HG02852 (cell line): ENCODE measurements around the gene ADAM15.

ENCODE experiments used
- ATAC-seq: cut with Tn5 transposase; IDR thresholded peaks from one replicate; pipeline ENCODE4 v1.9.1; 2021; ENCODE audit warnings: mild to moderate bottlenecking, moderate library complexity; ENCODE audit not compliant: unreplicated experiment

Gene ADAM15, protein sequence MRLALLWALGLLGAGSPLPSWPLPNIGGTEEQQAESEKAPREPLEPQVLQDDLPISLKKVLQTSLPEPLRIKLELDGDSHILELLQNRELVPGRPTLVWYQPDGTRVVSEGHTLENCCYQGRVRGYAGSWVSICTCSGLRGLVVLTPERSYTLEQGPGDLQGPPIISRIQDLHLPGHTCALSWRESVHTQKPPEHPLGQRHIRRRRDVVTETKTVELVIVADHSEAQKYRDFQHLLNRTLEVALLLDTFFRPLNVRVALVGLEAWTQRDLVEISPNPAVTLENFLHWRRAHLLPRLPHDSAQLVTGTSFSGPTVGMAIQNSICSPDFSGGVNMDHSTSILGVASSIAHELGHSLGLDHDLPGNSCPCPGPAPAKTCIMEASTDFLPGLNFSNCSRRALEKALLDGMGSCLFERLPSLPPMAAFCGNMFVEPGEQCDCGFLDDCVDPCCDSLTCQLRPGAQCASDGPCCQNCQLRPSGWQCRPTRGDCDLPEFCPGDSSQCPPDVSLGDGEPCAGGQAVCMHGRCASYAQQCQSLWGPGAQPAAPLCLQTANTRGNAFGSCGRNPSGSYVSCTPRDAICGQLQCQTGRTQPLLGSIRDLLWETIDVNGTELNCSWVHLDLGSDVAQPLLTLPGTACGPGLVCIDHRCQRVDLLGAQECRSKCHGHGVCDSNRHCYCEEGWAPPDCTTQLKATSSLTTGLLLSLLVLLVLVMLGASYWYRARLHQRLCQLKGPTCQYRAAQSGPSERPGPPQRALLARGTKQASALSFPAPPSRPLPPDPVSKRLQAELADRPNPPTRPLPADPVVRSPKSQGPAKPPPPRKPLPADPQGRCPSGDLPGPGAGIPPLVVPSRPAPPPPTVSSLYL

GRCh38 chr1:155050560-155051341 is at the start of gene ADAM15:
Gene ADAM15, plus strand, starts transcription at chr1:155051316. Its CDS starts 71 bp downstream, at chr1:155051387.
- peak; percentile 68 for ATAC-seq

DNA sequence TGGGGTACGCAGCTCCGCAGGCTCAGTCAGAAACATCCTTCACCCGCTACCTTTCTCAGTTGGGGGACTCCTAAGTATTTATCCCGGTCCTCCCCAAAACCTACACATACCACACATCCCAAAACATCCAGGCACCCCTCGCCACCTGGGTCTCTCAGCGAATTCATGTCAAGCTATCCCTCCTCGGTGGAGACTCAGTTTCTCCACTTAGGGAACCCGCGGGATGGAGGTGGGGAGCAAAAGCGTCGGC is 49.8 kb upstream of the ADAM15 start:
- ATAC-seq: no peak

DNA sequence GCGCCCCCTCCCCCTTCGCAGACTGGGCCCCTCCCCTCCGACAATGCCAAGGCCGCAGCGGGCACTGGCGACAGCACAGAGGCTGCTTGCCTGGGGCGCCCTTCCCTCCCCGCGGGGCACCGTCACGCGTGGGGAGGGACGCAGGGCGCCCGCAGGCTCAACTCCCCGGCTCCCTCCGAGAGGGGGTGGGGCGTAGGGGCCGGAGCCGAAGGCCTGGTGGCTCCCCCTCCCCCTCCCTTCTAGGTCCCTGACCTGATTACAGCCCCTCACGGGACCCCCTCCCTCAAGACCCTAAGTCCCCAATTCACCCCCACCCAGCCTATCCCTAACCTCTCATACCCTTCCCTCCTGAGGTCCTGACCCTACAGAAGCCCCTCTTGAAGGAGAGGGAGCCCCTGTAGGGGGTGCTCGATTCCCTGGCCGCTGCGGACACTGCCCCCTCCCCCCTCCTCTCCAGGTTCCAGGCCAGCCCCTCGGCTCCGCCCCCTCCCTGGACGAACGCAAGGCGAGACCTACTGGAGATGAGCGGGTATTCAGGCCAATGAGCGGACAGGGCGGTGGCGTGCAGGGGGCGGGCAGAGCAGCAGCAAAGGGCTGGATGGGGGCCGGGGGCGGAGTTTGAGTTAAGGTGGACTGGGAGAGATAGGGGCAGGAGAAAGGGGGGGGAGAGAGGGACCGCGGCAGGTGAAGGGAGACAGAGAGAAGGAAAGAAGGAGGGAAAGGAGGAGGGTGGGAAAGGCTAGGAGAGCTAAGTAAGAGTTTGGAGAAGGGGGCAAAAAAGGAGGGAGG is 49.2 kb upstream of the ADAM15 start:
- peak; percentile 46 for ATAC-seq

GRCh38 chr1:155002464-155003226 is 48.5 kb upstream of the ADAM15 start, which contains the start of gene ZBTB7B:
Gene ZBTB7B, plus strand, starts transcription at chr1:155002802. Its CDS starts 11,859 bp downstream, at chr1:155014661.
- no peak for ATAC-seq

DNA sequence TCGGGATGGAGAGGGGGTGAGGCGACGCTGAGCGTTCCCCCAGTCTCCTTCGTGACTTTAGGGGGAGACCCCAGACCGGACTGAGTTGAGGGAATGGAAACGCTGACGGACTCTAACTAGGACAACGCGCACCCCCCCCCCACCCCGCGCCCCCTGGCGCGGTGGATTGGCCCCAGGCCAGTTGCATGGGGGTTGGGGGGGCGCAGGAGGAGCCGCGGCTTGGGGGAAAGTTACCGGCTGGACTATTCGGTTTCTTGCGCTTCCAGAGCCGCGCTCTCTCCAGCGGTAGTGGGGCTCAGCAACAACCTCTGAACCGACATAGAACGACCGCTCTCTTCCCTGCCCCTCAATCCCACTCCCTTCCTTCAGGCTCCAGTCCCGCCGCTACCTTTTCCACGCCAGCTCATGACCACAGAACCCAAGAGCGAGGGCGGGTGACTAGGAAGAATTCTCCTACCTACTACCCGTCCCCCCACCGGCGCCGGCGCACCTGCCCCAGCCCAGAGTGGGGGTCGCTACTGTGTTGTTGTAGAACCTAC is 47.8 kb upstream of the ADAM15 start:
- ATAC-seq: no peak

GRCh38 chr1:155003766-155004351 is 47.3 kb upstream of the ADAM15 start:
- ATAC-seq: no peak

GRCh38 chr1:155004352-155005075 is 46.6 kb upstream of the ADAM15 start:
- ATAC-seq: no peak

GRCh38 chr1:155005076-155006011 is 45.8 kb upstream of the ADAM15 start:
- no peak for ATAC-seq

DNA sequence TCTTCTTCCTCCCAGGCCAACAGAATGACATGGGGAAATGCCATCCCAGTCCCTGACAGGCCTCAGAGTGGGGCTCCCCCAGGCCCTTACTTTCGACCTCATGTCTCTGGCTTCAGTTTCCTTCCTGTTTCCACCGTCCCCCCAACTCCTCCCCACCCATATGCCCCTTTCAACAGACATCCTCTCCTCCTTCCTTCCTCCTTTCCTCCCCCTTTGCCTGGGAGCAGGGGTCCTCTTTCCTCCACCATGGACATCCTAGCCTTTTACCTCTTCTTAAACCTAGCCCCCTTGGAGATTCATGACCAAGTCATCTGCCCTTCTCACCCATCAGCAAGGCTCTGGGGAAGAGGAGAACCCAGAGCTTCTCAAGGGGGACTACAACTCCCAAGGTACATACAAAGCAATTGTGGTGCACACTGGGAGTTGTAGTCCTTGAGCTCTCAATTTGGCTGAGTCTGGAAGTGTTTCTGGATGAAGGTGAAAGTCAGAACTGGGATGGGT is 44.5 kb upstream of the ADAM15 start:
- no peak for ATAC-seq

DNA sequence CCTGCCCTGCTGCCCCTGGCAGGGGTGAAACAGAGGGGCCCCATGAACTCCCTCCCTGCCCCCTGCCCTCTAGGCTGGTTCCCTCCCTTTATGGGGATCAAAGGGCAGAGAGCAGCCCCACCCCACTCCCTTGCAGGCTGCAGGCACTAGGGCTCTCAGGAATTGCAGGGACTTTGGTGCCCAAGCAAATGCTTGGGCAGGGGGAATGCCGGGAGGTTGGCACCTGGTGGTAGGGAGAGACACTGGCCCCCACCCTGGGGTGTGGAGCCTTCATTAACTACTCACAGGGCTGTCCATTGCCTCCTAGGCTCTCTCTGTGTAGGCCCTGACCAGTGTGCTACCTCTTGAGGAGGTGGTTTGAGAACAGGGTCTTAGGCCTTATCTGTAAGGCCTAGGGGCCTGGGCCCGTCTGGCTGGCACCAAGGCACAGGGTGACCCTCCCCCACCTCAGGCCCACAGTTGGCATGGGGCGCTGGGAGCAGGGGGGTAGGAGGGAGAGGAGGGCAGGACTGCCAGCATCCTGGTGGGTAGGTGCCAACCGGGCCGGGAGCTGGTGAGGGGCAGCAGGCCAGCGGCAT is 43.8 kb upstream of the ADAM15 start:
- ATAC-seq: no peak

DNA sequence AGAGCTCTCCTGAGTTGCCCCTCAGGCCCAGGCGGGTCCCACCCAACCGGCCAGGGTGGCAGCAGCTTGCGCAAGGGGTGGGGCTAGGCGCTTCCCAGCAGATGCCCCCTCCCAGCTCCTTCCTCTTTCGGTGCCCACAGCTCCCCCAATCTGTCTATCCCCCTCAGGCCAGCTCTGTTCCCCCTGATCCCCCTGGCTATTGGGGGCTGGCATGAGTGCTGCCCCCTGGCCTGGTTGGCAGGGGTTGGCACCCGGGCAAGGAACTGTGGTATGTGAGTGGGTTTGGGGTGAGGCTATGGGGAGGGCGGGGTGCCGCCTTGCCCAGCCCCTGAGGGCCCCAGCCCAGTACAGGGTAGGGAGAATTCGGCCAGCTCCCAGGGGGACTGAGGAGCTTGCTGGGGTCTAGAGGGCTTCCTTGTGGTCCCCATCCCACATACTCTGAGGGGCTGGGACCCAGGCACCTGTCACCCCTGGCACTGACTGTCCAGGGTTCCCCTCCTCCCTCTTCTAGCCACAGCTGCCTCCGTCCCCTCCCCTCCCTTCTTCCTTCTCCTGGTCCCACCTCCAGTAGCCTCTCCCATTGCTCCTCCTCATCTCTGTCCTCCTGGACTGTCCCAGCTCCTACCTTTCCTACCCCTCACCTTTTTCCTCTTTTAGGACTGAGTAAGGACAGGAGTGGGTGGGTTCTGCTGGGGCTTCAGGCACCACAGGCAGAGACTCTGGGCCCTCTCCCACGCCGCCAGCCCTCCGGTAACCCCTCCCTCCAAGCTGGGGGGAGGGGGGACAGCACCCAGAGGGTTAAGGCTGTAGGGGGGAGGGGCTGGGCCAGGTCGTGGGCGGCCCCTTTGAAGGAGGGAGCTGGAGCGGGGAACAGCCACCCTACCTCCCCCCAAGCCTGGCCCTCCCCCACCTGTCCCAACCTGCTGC is 42.8 kb upstream of the ADAM15 start:
- no peak for ATAC-seq

DNA sequence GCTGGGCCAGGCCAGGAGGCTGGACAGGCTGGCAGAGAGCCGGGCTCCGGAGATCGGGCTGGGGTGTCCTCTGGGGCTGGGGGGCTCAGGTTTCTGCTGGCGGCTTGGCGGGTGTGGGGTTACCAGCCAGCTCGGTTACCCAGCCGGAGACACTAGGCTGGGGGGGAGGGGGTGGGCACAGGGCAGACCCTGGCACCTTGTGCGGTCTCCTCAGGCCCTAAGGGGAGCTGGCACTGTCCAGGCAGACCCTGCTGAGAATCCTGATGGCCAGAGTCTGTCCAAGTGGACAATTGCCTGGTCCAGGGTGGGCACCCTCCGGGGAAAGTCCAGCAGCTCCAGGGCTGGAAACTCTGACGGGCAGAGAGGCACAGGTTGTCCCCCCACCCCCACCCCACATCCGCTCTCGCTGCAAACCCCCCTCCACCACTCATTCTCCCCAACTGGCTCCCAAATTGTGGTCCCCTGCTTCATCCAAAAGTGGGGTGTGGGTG is 41.9 kb upstream of the ADAM15 start:
- ATAC-seq: no peak

- ATAC-seq: no peak
Measured at GRCh38 chr1:155009742-155010141, 41.4 kb upstream of the ADAM15 start.

GRCh38 chr1:155010211-155010918 is 40.8 kb upstream of the ADAM15 start:
- no peak for ATAC-seq

DNA sequence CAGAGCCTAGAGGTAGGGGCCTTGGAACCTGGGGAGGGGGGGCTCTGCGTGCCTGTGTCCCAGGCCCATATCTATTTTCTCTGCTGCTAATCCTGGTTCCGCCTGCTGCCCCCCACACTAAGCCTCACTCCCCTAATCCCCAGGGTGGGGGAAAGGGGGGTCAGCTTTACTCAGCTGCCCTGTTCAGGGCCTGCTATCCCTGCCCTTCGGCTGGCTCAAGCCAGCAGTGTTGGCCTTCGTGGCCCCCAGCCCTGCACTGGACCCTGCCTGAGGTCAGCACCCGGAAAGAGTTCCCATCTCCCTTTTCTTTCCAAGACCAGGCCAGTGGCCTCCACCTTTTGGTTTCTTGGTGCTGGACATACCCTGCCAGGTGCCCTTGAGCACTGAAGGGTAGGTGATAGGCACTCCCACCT is 40.1 kb upstream of the ADAM15 start:
- no peak for ATAC-seq
